HG02973 (cell line): ENCODE measurements around the gene EPHA2.

ENCODE experiments used
- ATAC-seq: cut with Tn5 transposase; IDR thresholded peaks from one replicate; pipeline ENCODE4 v1.9.1; 2021; ENCODE audit warnings: moderate library complexity; ENCODE audit not compliant: unreplicated experiment

The EPHA2 gene

DNA sequence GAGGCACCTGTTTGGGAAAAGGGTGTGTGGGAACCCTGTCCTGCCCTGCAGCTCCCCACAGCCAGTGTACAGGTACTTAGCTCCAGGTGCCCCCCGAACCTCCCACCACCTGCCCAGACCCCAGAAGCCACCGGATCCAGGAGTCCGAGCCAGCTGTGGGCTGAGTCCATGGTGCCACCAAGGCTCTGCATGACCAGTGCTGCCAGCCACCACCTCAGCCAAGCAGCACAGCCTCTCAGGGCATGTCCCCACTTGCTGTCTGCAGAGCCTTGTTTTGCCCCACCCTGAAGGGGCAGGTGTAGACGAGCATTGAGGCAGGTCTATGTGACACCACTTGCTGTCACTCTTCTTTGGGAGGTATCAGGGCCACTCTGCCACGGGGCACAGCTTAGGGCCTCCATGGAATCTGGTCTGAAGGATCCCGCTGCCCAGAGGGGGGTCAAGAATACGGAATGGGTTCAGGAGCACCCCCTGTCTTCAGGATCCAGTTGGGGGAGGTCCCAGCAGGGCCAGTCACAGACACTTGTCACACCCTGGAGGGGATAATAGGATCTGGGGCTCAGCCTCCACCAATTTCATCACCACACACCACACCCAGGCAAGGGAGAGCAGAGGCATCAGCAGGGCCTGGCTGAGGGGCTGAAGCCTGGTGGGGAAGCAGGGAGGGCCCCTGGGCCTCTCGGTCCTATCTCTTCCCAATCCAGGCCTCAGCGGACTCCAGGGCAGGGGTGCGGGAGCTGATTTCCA lies 28.9 kb upstream of the EPHA2 start:
- no peak for ATAC-seq

DNA sequence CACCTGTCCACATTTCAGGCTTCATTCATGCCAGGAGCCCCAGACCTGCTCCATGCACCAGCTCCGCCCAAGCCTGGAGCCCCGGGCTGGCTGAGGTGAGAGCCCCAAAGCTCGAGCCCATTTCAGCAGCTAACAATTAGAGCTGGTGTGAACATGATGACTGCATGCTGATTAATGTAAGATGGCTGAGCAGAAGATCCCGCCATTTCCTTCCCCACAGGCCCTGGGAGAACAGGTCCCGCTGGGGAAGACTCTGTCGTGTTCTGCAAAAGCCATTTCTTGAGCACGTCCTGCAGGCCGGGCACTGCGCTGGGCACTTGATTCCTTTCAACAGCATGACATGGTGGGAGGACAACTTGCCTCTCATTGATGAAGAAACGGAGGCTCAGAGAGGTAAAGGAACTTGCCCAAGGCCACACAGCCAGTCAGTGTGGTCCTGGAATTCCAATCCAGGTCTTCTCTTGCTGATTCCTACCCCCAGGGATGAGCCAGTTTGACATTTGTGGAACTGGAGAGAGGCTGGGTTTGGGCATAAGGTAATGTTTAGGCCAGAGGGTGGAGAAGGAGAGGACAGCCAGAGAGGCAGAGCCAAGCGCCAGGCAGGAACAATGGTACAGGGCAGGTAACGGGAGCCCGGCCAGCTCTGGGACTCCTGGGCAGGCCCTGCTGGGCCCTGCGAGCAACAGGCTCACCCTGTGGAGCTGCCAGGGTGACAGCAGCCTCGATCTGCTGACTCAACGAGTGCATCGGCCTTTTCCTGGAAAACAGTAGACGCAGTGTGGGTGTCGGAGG lies 28.1 kb upstream of the EPHA2 start:
- ATAC-seq: no peak

DNA sequence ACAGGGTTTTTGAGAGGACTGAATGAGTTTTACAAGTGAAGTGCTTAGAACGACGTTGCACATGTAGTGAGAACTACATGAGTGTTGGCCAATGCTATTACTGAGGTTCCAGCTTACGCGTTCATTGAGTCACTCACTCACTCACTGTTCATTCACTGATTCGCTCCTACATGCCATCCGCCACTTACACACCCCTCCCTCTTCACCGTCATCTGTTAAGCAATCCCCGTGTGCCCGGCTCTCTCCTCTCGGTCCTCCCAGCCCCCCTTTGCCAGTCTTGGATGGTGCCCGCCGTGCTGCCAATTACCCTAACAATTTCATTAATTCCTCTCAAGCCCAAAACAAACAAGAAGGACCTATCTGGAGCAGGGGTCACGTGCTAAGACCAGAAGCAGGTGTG lies 27.3 kb upstream of the EPHA2 start:
- ATAC-seq: no peak

DNA sequence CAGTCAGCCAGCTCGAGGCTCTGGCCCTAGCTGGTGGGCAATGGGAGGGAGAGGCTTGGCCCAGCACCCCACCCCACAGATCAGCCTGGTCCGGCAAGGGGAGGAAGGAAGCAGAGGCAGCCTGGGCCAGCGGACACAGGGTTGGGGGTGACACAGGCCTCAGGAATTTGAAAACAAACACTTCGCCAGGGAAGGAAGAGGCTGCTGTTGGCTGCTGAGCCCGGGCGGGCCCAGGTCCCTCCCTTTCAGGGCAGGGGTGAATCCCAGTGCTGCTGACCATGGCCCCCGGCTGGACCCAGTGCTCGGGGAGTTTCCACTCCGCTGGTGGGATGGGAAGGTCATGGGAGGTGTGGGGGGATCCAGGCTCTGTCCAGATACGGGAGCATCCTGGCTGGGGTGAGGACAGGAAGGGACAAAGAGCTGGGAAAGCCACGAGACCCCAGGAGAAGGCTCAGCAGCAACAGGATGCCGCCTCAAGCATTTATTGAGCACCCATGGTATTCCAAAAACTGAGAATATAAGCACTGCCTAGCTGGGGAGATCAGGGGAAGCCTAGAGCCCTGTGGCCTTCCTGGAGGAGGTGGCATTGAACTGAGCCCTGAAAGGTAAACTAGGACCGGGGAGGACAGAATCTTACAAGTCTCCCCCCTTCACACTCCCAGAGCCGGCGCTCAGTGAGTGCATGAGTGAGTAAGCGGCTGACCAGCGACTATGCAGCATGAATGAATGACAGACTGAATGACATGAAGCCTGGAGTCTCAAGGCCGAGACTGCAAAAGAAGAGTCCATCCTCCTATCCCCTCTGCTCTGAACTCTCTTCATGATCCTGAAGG lies 26.2 kb upstream of the EPHA2 start:
- no peak for ATAC-seq

DNA sequence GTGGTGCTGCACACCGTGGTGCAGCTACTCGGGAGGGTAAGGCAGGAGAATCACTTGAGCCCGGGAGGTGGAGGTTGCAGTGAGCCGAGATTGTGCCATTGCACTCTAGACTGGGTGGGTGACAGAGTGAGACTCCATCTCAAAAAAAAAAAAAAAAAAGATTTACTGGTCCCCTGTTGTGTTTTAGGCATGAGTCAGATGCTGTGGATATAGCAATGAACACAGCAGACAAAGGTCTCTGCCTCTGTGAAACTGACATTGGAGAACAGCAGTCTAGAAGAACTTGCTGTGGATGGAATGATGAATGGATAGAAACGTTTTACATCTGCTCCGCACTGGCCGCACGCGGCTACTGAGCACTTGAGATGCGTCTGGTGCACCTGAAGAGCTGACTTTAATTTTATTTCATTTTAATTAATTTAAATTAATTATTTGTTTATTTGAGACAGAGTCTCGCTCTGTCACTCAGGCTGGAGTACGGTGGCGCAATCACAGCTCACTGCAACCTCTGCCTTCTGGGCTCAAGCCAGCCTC lies 24.5 kb upstream of the EPHA2 start:
- ATAC-seq: no peak

DNA sequence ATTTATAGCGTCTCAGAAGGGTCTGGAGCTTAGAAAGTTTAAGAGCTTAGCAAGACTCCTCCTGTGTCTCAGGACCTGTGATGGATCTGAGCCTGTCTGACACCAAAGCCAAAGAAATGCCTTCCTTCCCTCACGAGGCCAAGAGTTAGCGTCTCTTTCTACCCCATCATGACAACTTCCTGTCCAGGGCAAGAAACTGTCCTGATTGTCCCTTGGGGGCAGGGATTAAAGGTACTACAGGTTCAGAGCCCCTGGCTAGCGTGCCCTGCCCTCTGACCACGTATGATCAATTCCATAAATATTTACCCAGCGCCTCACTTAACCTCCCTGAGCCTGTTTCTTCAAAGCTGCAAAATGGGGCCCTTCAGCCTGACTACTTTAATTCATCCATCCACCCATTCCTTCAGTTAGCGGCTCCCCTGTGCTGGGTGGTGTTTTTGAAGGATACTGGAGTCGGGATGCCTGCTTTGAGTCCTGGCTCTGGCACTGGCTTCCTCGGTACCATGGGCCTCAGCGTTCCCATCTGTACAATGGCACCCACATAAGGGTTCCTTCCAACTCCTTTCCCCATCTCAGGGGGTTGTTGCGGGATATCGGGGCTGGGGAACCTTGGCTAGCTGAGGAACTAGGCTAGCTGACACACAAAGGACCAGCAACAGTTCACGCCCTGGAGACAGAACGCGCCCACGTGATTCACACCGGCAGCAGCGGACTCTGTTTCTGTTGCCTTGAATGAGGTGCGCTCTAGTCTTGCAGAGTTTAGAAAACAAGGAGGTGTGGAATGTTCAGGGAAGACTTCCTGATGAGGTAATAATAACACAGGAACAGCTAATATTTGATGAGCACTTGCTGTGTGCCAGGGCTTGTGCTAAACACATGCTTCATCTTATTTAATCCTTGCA lies 23.0 kb upstream of the EPHA2 start:
- no peak for ATAC-seq

DNA sequence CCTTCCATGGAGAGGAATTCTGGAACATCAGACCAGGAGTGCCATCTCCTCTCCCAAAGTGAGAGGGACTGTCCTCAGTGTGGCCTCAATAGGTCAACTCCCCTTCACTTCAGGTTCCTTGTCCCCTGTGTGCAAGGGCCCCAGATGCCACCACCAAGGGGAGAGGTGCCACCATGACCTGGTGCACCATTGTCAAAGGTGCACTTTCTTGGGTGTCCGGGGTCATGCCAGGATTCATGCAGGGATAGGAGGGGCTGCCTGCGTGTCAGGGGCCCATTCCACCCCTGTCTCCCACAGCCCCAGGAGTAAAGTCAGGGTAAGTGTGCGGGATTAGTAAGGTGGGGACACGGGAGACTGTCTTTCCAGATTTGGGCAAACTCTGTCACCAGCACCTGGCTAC lies 21.4 kb upstream of the EPHA2 start:
- no peak for ATAC-seq

DNA sequence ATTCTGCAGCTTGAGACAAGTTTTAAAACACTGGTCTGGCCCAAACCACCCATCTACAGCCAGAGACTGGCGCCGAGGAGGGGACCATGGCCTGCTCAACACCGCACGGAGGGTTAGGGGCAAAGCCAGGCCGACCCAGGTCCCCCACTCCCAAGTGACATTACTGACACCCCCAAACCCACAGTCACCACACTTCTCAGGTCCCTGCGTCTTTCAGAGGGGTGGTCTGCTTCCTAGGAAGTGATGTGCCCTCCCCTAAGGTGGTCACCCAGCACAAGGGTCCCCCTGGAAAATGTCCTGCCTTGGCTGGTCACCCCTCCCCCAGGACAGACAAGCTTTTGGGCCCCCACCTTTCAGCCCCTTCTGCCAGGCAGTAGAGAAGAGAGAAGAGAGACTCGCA lies 20.8 kb upstream of the EPHA2 start:
- no peak for ATAC-seq

DNA sequence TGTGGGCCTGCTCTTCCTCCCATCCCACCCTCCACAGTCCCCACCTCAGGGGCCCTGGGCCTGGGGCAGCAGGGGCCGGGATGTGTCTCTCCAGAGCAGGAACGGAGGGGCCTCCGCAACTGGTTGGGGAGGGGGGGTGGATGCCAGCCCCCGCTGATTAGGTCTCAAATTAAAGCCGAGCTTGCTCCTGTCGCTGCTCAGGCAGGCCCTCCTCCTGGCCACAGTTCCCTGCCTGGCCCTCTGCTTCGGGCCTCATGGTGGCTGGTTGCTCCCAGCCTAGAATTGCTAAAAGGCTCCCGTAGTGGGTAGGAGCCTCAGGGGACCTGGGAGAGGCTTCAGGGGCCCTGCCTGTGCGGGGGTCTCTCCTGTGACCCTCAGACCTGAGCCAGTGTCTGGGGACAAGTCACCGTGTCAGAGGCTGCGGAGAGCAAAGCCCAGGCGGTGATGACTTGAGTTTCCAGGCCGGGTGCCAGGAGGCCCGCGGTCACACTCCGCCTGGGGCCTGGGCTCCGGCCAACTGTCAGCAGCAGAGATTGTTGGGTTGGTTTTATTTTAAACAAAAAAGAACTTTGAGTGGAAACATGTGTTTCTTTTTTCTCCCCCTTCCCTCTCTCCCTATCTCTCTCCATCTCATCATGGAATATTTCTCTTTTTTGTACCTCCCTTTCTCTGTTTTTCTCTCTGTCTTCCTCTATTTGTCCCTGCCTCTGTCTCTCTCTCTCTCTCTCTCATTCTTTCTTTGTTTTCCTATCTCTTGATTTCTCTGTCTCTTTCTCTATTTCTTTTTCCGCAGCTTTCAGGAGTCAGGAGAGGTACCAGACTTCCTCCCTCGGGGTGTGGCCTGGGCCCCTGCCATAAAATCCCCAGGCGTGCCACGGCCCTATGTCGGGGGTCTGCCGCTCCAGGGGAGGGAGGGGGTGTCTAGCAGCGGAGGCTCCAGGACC lies 20.0 kb upstream of the EPHA2 start:
- ATAC-seq: no peak

DNA sequence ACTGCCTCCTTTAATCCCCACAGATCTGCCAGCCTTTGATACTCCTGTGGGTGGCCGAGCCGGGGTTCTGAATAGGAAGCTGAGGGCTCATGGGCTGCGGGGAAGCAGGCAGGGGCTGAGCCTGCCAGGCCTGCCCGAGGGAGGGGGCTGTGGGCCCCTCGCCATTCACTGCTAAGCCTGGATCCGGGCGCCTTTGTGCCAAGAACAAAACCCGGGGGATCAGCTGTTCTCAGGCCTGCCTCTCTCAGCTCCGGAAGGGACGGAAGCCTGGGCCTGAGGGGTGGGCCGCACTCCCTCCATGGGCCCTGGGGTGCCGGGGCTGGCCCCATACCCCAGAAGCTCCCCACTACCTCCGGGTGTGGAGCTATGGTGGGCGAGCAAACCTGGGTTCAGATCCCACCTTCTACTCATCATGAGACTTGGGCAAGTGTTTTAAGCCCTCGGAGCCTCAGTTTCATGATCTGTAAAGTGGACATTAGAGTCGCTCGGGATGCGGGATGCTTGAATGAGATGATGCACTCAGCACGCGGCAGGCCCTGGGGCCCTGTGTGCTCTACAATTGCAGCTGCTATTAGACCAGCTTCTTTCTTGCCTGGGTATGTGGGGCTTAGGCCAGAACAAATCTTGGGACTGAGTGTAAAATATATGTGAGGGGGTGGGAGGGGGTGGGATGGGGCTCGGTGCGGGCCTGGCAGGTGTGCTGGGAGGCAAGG lies 19.2 kb upstream of the EPHA2 start:
- no peak for ATAC-seq

DNA sequence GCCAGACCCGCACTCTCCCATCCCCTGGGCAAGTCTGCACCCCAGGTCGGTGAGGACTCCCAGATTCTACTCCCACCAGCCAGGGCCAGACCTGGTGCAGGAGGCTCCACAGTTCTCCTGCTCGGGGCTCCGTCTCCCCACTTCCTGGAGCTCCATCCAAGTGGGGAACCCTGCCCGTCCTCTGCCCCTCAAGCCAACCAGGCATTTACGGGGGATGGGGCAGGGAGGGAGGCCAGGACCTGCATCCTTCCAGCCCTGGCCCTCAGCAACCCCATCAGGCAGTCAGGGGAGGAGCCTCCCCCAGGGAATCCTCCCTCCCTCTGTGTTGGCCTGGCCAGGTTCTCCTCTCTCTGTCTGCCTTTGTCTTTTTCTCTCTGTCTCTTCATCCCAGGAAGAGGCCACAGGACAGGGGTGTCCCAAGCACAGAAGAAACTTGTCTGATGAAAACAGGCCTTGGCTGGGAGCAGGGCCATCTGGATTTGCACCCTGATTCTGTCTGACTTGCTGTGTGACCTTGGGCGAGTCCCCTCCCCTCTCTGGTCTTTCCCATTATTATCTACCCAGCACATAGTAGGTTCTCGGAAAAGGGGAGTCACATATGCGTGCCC lies 18.5 kb upstream of the EPHA2 start:
- no peak for ATAC-seq

DNA sequence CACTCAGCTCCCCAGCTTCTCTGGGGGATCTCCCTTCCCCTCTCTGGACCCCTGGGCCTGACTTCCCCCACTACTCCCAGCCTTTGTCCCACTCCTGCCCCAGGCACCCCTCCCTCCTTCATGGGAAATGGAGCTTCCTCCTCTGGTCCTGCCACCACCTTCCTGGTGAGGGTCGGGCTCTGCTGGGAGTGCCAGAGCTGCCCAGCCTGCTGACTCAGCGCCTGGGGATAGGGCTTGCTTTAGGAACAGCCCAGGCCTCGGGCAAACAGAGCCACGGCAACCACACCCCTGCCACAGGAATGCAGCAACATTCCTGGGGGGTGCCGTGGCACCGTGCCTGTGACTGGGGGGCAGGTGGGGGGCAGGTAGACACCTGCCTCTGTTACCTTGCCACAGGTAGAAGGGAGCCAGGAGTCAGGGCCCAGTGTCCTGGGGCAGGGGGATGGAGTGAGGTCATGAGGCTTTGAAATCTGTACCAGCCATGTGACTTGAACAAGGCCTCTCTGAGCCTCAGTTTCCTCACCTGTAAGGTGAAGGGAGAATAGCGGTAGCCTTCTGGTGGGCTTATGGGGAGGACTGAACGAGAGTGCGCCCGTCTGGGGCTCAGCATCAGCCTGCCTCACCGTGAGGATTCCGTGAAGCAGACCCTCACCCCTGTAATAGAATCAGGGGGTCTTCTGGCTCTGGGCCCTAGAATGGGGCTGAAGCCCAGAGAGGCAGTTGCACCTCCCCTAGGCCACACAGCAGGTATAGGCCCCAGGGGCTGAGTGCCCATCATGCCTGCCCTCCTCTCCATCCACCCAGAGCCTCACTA lies 17.8 kb upstream of the EPHA2 start:
- ATAC-seq: no peak

DNA sequence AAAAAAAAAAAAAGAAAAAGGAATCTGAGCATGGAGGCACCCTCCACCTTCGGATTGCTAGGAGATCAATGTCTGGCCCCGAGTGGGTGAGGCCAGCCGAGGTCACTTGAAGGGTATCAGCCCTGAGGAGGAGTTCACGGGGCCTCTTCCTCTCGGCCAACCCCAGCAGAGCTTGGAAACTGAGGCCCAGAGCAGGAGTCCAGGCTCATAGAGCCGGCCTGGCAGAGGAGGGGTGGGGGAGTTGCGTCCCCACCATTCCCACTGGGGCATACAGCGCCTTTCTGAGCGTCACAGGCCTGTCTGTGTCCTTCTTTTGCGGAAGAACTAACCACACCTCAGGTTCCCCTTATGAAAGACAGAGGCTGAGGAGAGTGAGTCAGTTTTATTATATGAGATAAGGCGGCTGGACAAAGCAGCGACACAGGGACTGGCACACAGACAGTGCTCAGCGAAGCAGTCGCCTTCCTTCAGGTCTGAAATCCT lies 17.1 kb upstream of the EPHA2 start:
- no peak for ATAC-seq

DNA sequence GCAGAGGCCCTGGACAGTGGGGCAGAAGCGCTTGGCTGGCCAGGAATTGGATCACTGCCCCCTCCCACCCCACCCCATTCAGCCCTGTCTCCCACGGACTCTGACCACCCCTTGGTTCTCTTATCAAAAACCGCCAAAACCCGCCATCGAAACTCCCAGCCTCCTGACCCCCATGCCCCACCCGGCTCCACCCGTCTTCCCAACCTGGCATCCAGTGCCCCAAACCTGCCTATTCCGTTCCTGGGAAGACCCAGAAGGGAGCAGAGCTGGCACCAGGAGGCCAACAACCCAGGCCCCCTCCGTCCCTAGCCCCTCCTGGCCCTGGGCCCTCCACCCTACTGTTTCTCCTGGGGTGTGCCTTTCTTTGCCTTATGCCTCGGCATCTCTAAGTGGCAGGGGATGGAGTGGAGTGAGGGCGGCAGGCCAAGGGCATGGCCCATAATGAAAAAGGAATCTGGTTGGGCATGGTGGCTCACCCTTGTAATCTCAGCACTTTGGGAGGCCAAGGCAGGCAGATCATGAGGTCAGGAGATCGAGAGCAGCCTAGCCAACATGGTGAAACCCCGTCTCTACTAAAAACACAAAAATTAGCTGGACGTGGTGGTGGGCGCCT lies 16.5 kb upstream of the EPHA2 start:
- ATAC-seq: no peak

DNA sequence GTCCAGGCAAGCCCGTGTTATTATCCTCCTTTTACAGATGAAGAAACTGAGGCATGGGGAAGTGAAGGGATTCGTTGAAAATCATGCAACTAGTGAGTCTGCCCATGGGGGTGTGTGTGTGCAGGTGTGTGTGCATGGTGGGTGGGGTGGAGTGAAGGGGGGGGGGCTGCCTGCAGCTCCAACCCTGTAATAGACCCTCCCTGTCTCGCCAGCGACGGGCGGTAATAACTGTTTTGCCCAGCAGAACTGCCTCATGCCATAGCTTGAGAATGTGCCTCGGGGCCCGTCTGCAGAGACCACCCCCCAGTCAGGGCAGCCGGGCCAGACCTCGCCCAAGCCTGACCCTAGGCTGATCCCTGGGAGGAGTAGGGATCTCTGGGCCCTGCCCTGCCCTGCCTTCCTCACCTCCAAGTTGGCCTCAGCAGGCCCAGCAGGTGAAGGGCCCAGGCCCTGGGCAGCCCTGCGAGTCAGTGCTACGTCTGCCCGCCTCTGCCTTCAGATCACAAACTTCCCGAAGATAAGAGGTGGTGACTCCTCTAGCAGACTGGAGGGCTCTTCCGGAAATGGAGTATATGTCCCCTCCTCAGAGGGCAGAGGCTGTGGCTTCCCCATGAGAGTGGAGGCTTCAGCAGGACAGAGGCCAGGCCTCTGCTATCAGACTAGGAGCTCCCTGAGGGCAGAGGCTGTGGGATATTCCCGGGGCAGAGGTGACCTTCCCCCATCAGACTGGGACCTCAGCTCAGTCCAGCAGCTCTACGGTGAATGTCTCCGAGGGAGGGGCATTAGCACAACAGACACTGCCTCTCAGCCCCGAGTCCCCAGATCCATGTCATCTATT lies 15.7 kb upstream of the EPHA2 start:
- no peak for ATAC-seq

DNA sequence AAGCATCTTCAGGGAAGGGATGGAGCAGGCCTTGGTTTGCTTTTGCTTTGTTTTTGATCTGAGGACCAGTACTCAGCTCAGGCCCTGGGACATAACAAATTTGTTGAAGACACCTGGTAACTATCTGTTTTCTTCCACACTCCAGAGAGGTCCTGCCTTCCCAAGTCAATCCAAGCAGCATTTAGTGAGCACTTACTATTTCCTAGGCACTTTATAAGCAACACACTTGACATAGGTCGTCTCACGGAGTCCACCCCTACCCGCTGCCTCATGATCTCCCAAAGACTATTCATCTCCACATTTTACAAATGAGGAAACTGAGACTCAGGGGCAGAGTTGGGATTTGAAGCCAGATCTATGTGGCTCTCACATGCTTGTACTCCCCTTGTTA lies 14.4 kb upstream of the EPHA2 start:
- no peak for ATAC-seq
